BLaER1 treated with 17β-estradiol and CSF1 and Interleukin-3, amounts not matched to agents 10 nM and 100 nM (cell line): ENCODE measurements around the gene SEC14L2.

Experiments used
- H3K27ac ChIP-seq, 11 experiments: shearing (Covaris generic); formaldehyde crosslinking; 2 replicates each; pipeline ENCODE4 v1.8.1; 2022
- H3K27me3 ChIP-seq, 11 experiments: shearing (Covaris generic); formaldehyde crosslinking; 2 replicates each; pipeline ENCODE4 v1.8.1; 2022
- H3K36me3 ChIP-seq, 11 experiments: shearing (Covaris generic); formaldehyde crosslinking; 2 replicates each; pipeline ENCODE4 v1.8.1; 2022
- H3K4me1 ChIP-seq, 10 experiments: shearing (Covaris generic); formaldehyde crosslinking; 2 replicates each; pipeline ENCODE4 v1.8.1; 2022
- H3K4me2 ChIP-seq, 11 experiments: shearing (Covaris generic); formaldehyde crosslinking; 2 replicates each; pipeline ENCODE4 v1.8.1; 2022
- H3K4me3 ChIP-seq, 10 experiments: shearing (Covaris generic); formaldehyde crosslinking; 2 replicates each; pipeline ENCODE4 v1.8.1; 2022
- H3K9ac ChIP-seq, 11 experiments: shearing (Covaris generic); formaldehyde crosslinking; 2 replicates each; pipeline ENCODE4 v1.8.1; 2022
- H3K9me3 ChIP-seq, 11 experiments: shearing (Covaris generic); formaldehyde crosslinking; replicated peaks in 1 of 11; 2 replicates each; pipeline ENCODE4 v1.8.1; 2022
- H4K20me1 ChIP-seq, 11 experiments: shearing (Covaris generic); formaldehyde crosslinking; 2 replicates each; pipeline ENCODE4 v1.8.1; 2022
- Cebpa-rat ChIP-seq, 11 experiments: shearing (Covaris generic); IDR thresholded peaks; 2 replicates each; pipeline ENCODE4 v1.8.1; 2022

The SEC14L2 gene

DNA sequence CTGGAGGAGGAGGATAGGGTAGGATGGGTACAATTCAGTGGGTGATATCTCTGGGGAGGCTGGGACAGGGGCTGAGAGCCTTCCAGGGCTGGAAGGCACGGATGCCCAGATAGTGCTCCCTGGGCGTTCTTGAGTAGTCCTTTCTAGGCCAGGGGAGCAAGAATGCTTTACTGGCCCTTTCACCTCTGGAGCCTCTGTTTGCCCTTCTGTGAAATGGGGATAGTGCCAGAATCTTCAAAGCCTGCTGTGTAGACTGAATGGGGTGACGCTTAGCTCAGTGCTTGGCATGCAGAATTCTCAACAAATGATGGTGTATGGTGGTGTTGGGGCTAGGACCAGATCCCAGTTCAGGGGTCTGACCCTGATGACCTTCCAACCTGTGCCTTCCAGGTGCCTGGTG is 36.4 kb downstream of the SEC14L2 start:
- Histone ChIP-seq H3K27me3 (peaks cover 0 to 17% (median 0%) of the 10 kb centered on the region in 11 experiments; a peak in 7 of 22 replicates), H3K27ac (no peak overlapping the region), H3K4me2 (no peak overlapping the region), H3K9ac (no peak overlapping the region), H3K4me3 (no peak overlapping the region), H3K4me1 (peaks cover 11 to 23% (median 17%) of the 10 kb centered on the region in 10 experiments), H3K36me3 (peaks cover 12 to 27% (median 16%) of the 10 kb centered on the region in 11 experiments; a peak in 21 of 22 replicates), H4K20me1 (peaks cover 0 to 36% (median 10%) of the 10 kb centered on the region in 11 experiments; a peak in 13 of 22 replicates), H3K9me3 (peaks cover 3 to 17% (median 9%) of the 10 kb centered on the region in 11 experiments; a peak in 17 of 22 replicates)
- TF ChIP-seq Cebpa-rat (IDR thresholded peaks at IDR 0.05): no peak

DNA sequence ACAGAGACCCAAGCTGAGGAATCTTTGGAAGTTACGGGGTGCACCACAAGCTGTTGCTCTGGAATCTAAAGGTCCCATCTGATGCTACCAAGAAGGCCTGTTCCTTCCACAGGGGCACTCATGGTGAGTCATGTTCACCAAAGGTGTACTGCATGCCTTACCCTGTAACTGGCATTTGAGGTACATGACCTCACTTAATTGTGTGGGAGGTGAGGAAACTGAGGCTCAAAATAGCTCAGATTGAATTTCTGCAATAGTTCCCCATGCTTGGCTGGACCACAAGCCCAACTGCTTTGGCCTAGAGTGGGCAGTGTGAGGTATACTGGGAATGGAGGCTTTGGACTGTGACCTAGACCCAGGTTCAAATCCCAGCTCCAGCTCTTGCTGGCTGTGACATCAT is 37.0 kb downstream of the SEC14L2 start:
- Histone ChIP-seq H3K4me1 (peaks cover 11 to 23% (median 17%) of the 10 kb centered on the region in 10 experiments), H3K36me3 (peaks cover 7 to 22% (median 10%) of the 10 kb centered on the region in 11 experiments; a peak in 21 of 22 replicates), H3K27ac (no peak overlapping the region), H3K4me2 (no peak overlapping the region), H4K20me1 (peaks cover 0 to 30% (median 5%) of the 10 kb centered on the region in 11 experiments; a peak in 11 of 22 replicates), H3K9me3 (peaks cover 3 to 17% (median 9%) of the 10 kb centered on the region in 11 experiments; a peak in 17 of 22 replicates), H3K9ac (no peak overlapping the region), H3K27me3 (peaks cover 0 to 23% (median 0%) of the 10 kb centered on the region in 11 experiments; a peak in 7 of 22 replicates), H3K4me3 (no peak overlapping the region)
- TF ChIP-seq Cebpa-rat (IDR thresholded peaks at IDR 0.05): no peak

GRCh38 chr22:30434843-30435242 is 38.0 kb downstream of the SEC14L2 start:
- TF ChIP-seq Cebpa-rat (IDR thresholded peaks at IDR 0.05): no peak
- peak overlapping the region; percentile 38 to 80 (median 70) for H3K4me2 ChIP-seq
- peak overlapping the region in 7 of 10 experiments; percentile 3 to 48 (median 19); a peak in 10 of 20 replicates for H3K4me3 ChIP-seq
- no peak overlapping the region; a peak in 1 of 22 replicates for H3K9ac ChIP-seq
- H3K4me1 ChIP-seq: peaks cover 11 to 23% (median 17%) of the 10 kb centered on the region in 10 experiments
- peaks cover 0 to 11% (median 0%) of the 10 kb centered on the region in 11 experiments; a peak in 5 of 22 replicates for H3K36me3 ChIP-seq
- H3K27ac ChIP-seq: peak overlapping the region in 6 of 11 experiments; percentile 19 to 65 (median 52); a peak in 12 of 22 replicates
- peaks cover 0 to 32% (median 0%) of the 10 kb centered on the region in 11 experiments; a peak in 8 of 22 replicates for H3K27me3 ChIP-seq
- peaks cover 0 to 25% (median 0%) of the 10 kb centered on the region in 11 experiments; a peak in 4 of 22 replicates for H4K20me1 ChIP-seq
- H3K9me3 ChIP-seq: peaks cover 3 to 17% (median 9%) of the 10 kb centered on the region in 11 experiments; a peak in 17 of 22 replicates

DNA sequence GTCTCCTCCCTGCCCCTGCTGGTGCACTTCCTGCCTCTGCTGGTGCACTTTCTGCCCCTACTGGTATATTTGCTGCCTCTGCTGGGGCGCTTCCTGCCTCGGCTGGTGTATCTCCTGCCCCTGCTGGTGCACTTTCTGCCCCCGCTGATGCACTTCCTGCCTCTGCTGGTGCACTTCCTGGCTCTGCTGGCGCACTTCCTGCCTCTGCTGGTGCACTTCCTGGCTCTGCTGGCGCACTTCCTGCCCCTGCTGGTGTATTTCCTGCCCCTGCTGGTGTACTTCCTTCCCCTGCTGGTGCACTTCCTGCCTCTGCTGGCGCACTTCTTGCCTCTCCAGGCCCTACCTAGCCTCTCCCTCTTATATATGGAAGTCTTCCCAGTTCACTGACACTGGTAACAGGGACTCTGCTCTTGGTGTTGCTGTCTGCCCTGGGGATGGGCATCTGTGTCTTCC is 38.9 kb downstream of the SEC14L2 start:
- Histone ChIP-seq H3K9me3 (peaks cover 3 to 17% (median 9%) of the 10 kb centered on the region in 11 experiments; a peak in 17 of 22 replicates), H3K4me2 (peak overlapping the region; percentile 38 to 80 (median 70)), H3K4me3 (peak overlapping the region in 9 of 10 experiments; percentile 3 to 48 (median 19); a peak in 14 of 20 replicates), H3K27ac (peak overlapping the region in 8 of 11 experiments; percentile 8 to 65 (median 42); a peak in 14 of 22 replicates), H3K27me3 (peaks cover 0 to 39% (median 0%) of the 10 kb centered on the region in 11 experiments; a peak in 8 of 22 replicates), H4K20me1 (peaks cover 0 to 26% (median 0%) of the 10 kb centered on the region in 11 experiments; a peak in 3 of 22 replicates), H3K9ac (no peak overlapping the region; a peak in 1 of 22 replicates), H3K4me1 (peaks cover 11 to 23% (median 17%) of the 10 kb centered on the region in 10 experiments), H3K36me3 (peaks cover 0 to 6% (median 0%) of the 10 kb centered on the region in 11 experiments; a peak in 2 of 22 replicates)
- no peak for TF ChIP-seq Cebpa-rat (IDR thresholded peaks at IDR 0.05)

DNA sequence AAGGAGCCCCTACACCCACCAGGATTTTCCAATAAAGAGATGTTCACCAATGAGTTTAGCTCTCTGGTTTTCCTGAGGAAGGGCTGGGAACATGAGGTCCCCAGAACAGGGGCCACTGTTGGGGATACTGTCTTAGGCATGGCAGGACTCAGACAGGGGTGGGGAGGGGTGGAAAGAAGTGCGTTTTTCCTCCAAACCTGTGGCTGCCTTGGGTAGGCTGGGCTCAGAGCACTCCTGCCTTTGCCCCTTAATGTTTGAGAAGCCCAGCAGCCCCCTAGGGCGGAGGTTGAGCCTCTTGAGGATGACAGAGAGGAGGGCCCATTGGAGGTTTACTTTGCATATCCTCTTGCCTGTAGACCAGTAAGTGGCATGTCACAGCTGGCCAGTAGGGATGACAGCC is 39.4 kb downstream of the SEC14L2 start:
- H3K36me3 ChIP-seq: peaks cover 0 to 6% (median 0%) of the 10 kb centered on the region in 11 experiments; a peak in 2 of 22 replicates
- peak overlapping the region; percentile 38 to 80 (median 70); a peak in 15 of 22 replicates for H3K4me2 ChIP-seq
- H3K4me3 ChIP-seq: peak overlapping the region in 3 of 10 experiments; percentile 12 to 26 (median 23); a peak in 1 of 20 replicates
- H3K4me1 ChIP-seq: peaks cover 14 to 27% (median 21%) of the 10 kb centered on the region in 10 experiments
- peaks cover 3 to 17% (median 9%) of the 10 kb centered on the region in 11 experiments; a peak in 17 of 22 replicates for H3K9me3 ChIP-seq
- H3K9ac ChIP-seq: no peak overlapping the region
- no peak for TF ChIP-seq Cebpa-rat (IDR thresholded peaks at IDR 0.05)
- H3K27ac ChIP-seq: peak overlapping the region in 7 of 11 experiments; percentile 8 to 65 (median 51); a peak in 12 of 22 replicates
- peaks cover 0 to 25% (median 0%) of the 10 kb centered on the region in 11 experiments; a peak in 4 of 22 replicates for H4K20me1 ChIP-seq
- peaks cover 0 to 44% (median 0%) of the 10 kb centered on the region in 11 experiments; a peak in 8 of 22 replicates for H3K27me3 ChIP-seq

- peaks cover 3 to 17% (median 9%) of the 10 kb centered on the region in 11 experiments; a peak in 17 of 22 replicates for H3K9me3 ChIP-seq
- no peaks in the 10 kb centered on the region; a peak in 1 of 22 replicates for H3K36me3 ChIP-seq
- no peak for TF ChIP-seq Cebpa-rat (IDR thresholded peaks at IDR 0.05)
- peaks cover 0 to 39% (median 0%) of the 10 kb centered on the region in 11 experiments; a peak in 5 of 22 replicates for H4K20me1 ChIP-seq
- peaks cover 34 to 49% (median 42%) of the 10 kb centered on the region in 10 experiments for H3K4me1 ChIP-seq
- no peak overlapping the region for H3K4me3 ChIP-seq
- H3K27me3 ChIP-seq: peaks cover 0 to 62% (median 6%) of the 10 kb centered on the region in 11 experiments; a peak in 13 of 22 replicates
- no peak overlapping the region for H3K27ac ChIP-seq
- H3K4me2 ChIP-seq: no peak overlapping the region
- H3K9ac ChIP-seq: no peak overlapping the region
Measured at GRCh38 chr22:30438559-30438958, 41.7 kb downstream of the SEC14L2 start.

DNA sequence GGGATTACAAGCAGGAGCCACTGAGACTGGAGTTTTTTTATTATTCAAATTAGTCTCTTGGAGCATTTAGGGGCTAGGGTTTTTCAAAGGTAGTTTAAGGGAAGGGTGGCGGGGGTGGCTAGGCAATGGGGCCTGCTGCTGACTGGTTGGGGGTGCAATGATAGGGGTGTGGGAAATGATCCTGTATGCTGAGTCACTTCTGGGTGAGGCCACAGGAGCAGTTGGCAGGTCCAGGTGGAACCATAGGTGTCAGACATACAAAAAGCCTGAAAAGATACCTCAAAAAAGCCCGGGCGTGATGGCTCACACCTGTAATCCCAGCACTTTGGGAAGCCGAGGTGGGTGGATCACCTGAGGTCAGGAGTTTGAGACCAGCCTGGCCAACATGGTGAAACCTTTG is 42.4 kb downstream of the SEC14L2 start:
- Histone ChIP-seq H3K27me3 (peaks cover 0 to 69% (median 10%) of the 10 kb centered on the region in 11 experiments; a peak in 15 of 22 replicates), H4K20me1 (peaks cover 0 to 45% (median 0%) of the 10 kb centered on the region in 11 experiments; a peak in 5 of 22 replicates), H3K36me3 (no peaks in the 10 kb centered on the region), H3K4me3 (no peak overlapping the region), H3K4me1 (peaks cover 34 to 50% (median 44%) of the 10 kb centered on the region in 10 experiments), H3K4me2 (no peak overlapping the region), H3K27ac (no peak overlapping the region), H3K9me3 (peaks cover 3 to 17% (median 9%) of the 10 kb centered on the region in 11 experiments; a peak in 17 of 22 replicates), H3K9ac (no peak overlapping the region)
- no peak for TF ChIP-seq Cebpa-rat (IDR thresholded peaks at IDR 0.05)

- no peak overlapping the region for H3K4me2 ChIP-seq
- H3K9ac ChIP-seq: no peak overlapping the region
- H3K4me3 ChIP-seq: no peak overlapping the region
- H4K20me1 ChIP-seq: peaks cover 0 to 51% (median 0%) of the 10 kb centered on the region in 11 experiments; a peak in 5 of 22 replicates
- peaks cover 32 to 46% (median 40%) of the 10 kb centered on the region in 10 experiments for H3K4me1 ChIP-seq
- H3K27me3 ChIP-seq: peaks cover 0 to 75% (median 13%) of the 10 kb centered on the region in 11 experiments; a peak in 16 of 22 replicates
- peaks cover 3 to 17% (median 9%) of the 10 kb centered on the region in 11 experiments; a peak in 17 of 22 replicates for H3K9me3 ChIP-seq
- no peak overlapping the region for H3K27ac ChIP-seq
- no peaks in the 10 kb centered on the region for H3K36me3 ChIP-seq
- TF ChIP-seq Cebpa-rat (IDR thresholded peaks at IDR 0.05): no peak
Measured at GRCh38 chr22:30439836-30440235, 43.0 kb downstream of the SEC14L2 start.
